Measurements from ENCODE around the gene KLHL7.

- TF ChIP-seq, protein P1, sequence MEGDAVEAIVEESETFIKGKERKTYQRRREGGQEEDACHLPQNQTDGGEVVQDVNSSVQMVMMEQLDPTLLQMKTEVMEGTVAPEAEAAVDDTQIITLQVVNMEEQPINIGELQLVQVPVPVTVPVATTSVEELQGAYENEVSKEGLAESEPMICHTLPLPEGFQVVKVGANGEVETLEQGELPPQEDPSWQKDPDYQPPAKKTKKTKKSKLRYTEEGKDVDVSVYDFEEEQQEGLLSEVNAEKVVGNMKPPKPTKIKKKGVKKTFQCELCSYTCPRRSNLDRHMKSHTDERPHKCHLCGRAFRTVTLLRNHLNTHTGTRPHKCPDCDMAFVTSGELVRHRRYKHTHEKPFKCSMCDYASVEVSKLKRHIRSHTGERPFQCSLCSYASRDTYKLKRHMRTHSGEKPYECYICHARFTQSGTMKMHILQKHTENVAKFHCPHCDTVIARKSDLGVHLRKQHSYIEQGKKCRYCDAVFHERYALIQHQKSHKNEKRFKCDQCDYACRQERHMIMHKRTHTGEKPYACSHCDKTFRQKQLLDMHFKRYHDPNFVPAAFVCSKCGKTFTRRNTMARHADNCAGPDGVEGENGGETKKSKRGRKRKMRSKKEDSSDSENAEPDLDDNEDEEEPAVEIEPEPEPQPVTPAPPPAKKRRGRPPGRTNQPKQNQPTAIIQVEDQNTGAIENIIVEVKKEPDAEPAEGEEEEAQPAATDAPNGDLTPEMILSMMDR (conservative IDR thresholded peaks at IDR 0.05): no peak
- no peak for TF ChIP-seq EZH2 (IDR thresholded peaks at IDR 0.05; ENCODE audit: low read depth)
Measured at GRCh38 chr7:23067271-23067670, 38.3 kb upstream of the KLHL7 start.
